Muscle of back (tissue), 11 donors: Measurements from ENCODE around the gene CST7. TPM values are rescaled to one million over a fixed set of nuclear protein-coding genes. Genes with fewer than 3 reads are reported as not detected.
"Not testable (repeated sequence)": the region's sequence is repeated elsewhere in the genome, so short reads cannot be mapped to it uniquely, and the experiment has no call there.

Source experiments
- DNase-seq, 3 donors: peaks; one replicate each; pipeline versions ENCODE4 v3.0.0 to v3.0.0-alpha.2; 2013
- polyA plus RNA-seq, 10 donors: library from polyadenylated mRNA; unstranded; fragments of 120-200 nt; gene quantifications; one replicate each; pipeline ENCODE4 v1.2.1, GENCODE V29; 2013; ENCODE audit not compliant: insufficient read length in 10 of 10

The CST7 gene
- polyA plus RNA-seq, 10 donors = 0.28 to 2.1 (median 0.50) TPM; not detected in 1

DNA sequence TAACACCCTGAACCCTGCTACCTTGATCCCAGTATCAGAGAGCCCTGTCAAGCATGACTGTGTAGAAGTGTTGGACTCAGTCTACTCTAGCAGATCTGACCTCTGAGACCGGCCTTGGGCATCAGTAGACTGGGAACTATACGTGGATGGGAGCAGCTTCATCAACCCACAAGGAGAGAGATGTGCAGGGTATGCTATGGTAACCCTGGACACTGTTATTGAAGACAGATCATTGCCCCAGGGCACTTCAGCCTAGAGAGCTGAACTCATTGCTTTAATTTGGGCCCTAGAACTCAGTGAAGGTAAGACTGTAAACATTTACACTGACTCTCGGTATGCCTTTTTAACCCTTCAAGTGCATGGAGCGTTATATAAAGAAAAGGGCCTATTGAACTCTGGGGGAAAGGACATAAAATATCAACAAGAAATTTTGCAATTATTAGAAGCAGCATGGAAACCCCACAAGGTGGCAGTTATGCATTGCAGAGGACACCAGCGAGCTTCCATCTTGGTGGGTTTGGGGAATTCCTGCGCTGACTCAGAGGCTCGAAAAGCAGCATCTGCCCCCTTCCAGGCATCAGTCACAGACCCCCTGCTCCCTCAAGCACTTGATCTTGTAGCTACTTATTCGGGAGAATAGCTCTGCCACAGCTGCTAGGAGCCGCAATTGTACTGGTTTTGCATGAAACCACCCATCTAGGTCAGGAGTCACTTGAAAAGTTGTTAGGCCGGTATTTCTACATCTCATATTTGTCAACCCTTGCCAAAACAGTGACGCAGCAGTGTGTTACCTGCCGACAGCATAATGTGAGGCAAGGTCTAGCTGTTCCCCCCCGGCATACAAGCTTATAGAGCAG, 19.0 kb upstream of the CST7 start:
- not testable (repeated sequence) for DNase-seq

DNA sequence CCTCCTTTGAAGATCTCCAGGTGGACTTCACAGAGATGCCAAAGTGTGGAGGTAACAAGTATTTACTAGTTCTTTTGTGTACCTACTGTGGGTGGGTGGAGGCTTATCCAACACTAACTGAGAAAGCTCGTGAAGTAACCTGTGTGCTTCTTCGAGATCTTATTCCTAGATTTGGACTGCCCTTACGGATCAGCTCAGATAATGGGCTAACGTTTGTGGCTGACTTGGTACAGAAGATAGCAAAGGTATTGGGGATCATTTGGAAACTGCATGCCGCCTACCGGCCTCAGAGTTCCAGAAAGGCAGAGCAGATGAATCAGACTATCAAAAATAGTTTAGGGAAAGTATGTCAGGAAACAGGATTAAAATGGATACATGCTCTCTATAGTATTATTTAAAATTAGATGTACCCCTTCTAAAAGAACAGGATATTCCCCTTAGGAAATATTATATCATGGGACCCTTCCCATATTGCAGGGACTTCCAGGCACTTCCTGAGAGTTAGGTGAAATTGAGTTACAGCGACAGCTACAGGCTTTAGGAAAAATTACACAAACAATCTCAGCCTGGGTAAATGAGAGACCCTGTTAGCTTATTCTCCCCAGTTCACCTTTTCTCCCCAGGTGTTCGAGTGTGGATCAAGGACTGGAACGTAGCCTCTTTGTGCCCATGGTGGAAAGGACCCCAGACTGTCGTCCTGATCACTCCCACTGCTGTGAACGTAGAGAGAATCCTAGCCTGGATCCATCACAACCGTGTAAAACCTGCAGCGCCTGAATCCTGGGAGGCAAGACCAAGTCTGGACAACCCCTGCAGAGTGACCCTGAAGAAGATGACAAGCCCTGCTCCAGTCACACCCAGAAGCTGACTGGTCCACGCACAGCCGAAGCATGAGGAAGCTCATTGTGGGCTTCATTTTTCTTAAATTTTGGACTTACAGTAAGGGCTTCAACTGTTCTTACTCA, 18.1 kb upstream of the CST7 start:
- not testable (repeated sequence) for DNase-seq

DNA sequence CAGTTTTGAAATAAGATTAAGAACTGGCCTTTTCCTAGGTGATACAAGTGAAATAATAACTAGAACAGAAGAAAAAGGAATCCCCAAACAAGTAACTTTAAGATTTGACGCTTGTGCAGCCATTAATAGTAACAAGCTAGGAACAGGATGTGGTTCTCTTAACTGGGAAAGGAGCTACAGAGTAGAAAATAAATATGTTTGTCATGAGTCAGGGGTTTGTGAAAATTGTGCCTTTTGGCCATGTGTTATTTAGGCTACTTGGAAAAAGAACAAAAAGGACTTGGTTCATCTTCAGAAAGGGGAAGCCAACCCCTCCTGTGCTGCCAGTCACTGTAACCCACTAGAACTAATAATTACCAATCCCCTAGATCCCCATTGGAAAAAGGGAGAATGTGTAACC, 17.2 kb upstream of the CST7 start:
- DNase-seq = not testable (repeated sequence)

DNA sequence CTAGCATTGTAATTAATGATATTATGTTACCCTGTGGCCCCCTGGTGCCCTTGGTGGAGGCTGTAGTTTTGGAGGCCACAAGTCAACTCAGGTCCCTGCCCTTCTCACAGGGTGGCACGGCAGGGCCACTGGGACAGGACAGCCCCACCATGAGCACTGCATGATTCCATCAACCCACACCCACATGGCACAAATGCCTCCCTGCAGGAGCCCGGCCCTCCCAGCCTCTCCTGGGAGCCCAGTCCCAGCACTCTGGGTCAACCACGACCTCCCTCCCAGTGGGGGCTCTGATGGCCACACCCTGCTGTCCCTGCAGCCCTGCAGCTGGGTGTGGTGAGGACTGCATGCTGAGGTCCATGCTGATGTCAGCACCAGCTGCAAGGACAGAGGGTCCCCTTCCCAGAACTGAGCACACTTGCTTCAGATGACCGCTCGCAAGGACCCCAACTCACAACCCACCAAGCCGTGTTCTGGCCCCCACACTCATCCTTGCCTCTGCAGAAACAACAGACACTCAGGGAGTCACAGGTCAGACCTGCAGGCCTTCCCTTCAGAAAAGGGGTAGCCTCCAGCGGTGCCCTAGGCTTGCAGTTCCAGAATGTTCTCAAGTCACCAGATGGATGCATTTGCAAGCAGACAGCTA, 15.7 kb upstream of the CST7 start:
- no peak for DNase-seq

DNA sequence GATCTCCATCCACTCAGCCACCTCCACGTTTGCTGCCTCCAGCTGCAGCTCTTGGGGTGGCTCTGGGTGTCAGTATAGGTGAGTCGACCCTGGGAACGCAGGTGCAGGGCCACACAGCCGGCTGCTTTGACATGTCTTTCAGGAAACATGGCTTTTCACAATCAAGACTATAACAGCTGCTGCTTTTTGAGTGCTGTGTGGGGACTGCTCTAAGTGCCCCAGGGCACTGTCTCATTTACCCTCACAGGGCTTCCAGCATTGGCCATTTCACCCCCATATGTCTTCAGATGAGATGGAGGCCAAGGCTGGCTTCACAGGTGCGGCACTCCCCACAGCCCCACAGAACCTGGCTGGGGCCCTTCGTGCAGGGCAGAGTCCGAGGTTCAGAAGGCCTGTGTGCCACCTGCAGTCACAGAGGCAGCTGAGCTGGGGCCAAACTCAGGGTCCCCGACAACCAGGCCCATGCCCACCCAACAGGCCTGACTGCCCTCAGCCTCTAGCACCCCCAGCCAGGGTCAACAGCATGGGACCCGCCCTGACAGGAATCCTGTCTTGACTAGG, 14.9 kb upstream of the CST7 start:
- no peak for DNase-seq

DNA sequence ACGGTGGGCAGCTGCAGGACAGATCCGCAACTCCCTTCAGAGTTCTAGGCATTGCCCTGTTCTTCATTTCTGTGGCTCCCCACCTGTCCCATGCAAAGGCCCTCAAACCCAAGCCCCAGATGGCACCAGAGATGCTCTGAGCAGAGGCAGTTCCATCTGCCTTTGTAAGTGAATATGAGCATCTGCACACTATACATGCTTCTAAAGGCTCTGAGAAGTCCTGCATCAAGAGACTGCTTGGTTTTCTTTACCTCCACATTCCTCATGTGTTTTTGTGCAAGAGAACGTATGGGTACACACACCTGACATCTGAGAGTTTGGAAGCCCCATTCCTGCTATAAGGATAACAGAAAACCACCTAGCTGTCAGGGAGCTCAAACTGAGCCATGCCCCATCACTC, 14.4 kb upstream of the CST7 start:
- DNase-seq = no peak

DNA sequence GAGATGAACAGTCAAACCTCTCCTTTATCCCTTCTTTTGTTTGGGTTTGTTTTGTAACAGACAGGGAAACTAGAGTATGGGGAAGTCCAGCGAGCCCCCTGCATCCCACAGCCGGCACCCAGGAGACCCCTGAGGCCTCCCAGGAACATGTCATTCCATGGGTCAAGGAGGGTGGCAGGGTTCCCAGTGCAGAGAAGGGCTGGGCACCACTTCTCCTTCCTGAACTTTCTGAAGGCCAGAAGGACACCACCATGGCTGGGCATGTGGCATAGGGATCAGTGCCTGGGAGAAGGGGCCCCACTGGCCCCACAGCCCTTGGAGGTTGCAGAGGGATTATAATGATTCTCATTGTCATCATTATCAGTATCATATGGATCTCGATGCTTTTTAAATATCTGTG, 13.9 kb upstream of the CST7 start:
- DNase-seq = no peak

DNA sequence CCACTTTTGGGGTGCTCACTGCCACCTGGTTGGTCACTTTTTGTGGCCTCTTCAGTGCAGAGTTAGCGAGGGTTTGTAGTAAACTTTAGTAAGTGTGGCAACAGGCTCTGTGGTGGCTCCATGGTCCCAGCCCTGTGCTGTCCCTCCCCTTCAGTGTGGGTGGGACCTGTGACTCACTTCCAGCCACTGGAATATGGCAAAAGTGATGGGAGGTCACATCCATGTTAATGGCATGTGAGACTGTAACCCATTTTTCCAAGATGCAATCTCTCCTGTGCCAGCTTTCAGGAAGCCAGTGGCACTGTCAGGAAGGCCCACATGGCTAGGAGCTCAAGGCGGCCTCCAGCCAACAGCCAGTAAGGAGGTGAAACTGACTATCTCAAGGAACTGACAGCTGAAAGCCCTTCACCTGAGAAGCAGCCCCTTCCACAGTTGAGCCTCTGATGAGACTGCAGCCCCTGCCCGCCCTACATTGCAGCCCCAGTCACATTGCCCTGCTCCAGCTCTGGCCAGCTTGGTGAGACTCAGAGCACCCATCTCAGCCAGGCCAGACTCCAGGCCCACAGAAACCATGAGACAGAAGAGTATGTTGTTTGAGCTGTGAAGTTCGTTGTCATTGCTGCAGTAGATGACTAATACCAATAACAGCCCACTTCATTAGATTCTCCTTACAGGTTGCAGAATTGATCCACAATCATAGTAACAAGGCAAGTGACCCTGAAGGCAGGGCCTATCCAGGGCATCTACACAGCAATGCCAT, 13.1 kb upstream of the CST7 start:
- no peak for DNase-seq

DNA sequence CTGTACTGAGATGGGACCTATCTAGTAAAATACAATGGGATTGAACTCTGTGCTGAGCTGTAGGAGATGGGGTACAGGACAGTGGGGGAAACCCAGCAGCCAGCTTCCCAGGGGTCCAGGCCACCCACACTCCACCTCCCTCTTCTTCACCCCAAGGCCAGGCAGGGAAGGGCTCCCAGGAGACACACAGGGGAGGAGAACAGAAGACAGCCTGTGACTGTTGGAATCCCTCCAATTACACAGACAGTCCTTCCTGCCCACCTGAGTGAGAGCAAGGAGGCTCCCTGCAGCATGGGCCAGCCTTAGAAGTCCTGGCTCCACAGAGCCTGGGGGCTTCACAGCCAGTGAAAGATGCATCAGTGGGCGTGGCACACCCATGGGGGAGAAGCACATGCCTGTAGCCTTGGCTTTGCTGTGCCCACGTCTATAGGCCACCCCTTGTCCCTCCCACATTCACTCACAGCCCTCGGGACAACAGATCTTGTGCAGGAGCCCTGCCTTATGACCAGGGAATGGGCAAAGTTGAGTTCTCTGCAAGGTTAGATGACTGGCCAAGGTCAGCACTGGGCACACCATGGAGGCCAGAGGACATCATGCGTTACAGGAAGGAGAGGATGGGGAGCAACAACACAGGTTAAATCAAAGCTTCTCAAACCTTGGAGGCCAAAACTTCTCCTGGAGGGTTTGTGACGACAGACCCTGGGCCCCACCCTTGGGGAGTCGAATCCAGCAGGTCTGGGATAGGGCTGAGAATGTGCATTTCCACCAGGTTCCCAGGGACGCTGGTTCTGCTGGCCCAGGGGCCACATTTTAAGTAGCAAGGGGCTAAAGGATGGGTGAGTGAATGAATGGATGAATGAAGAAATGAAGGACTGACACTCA, 12.3 kb upstream of the CST7 start:
- no peak for DNase-seq

DNA sequence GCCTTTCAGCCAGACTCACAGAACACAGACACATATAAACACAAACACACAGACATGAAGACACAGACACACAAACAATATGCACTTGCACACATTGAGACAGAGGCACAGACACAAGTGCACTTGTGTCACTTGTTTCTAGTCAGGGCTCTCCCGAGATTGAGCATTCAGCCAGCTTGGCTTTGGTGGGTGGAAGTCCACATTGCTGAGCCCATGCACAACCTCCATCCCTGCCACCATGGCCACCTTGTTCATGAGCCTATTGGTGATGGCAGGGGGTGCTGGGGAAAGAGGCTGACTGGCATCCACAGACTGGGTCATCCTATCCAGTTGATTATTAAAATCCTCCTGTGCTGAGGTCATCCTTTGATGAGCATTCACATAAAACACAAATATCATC, 11.5 kb upstream of the CST7 start:
- DNase-seq = no peak

DNA sequence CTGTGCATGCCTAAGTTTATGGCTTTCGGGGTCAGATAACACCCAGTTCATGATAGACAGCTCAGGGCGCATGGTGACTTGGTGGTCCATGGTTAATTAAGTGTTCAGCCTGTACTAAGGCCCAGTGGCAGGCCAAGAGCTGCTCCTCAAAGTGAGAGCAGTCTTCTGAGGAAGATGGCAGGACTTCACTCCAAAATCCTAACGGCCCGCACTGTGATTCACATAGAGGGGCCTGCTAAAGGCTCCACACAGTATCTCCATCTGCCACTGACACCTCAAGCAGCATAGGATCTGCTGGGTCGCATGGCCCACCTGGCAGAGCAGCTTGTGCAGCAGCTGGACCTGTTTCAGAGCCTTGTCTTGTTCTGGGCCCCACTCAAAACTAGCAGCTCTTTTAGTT, 10.6 kb upstream of the CST7 start:
- no peak for DNase-seq

DNA sequence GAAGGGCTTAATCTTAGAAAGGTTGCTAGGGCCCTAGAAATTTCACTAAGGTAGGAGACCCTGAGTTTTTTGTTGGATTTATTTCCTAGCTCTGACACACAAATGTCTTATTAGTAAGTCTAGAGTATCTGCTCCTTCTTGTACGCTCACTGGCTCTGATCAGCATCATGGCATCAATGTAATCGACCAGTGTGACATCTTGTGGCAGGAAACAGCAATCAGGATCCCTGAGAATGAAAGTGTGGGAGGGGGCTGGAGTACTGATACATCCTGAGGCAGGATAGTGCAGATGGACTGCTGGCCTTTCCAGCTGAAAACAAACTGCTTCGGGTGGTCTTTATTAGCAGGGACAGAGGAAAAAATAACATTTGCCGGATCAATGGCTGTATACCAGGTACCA, 10.0 kb upstream of the CST7 start:
- no peak for DNase-seq

DNA sequence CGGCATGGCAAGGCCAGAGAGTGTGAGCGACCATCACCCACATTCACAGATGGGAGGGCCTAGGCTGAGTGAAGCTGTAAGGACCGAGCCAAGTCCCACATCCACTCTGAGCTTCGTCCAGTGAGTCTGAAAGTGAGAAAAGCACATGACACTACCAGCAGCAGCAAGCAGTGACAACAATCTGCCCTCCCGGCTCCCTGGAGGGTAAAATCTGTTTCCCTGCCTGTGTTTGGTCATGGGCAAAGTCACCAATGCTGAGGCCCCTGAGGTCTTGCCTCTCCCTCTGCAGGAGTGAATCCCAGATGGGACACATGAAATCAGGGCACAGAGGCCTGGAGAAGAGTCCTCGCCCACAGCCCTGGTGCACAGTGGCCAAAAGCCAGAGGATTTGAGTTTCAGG, 6.4 kb upstream of the CST7 start:
- DNase-seq = no peak

DNA sequence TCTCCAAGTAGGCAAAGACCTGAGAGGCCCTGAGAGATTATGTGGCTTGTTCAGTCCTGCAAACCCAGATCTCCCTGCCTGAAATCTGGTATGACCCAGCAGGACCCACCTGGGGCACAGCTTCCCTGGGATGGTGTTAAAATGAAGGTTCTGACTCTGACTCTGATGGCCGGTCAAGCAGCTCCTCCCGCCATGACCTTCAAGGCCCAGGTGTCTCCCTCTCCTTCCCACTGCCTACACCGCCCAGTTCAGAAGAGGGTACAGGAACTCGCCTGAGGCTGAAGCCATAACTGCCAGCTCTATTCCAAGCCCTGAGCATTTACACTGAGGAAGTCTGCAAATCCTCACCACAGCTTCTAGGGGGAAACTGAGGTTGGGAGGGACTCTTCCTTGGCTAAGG, 5.9 kb upstream of the CST7 start:
- DNase-seq = no peak

DNA sequence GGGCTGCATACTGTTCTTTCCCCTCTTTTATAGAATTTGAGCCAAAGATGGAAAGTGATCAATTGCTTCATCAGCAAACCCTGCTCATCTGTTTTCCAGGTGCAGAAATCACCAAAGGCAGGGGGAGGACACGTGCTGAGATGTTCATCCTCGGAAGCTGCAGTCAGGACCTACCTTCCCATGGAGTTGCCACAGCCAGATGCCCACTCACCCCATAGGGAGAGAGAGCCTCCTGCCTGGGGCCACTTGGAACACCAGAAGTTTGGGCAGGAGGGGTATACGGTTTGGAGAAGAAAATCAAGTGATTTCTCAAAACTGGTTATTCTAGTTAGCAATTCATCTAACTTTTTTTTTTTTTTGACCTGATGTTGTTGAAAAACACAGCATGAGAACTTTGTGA, 5.3 kb upstream of the CST7 start:
- DNase-seq = no peak

DNA sequence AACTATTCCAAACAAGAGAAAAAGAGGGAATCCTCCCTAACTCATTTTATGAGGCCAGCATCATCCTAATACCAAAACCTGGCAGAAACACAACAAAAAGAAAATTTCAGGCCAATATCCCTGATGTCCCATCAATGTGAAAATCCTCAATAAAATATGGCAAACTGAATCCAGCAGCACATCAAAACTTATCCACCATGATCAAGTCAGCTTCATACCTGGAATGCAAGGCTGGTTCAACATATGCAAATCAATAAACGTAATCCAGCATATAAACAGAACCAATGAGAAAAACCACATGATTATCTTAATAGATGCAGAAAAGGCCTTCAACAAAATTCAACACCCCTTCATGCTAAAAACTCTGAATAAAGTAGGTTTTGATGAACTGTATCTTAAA, 2.7 kb upstream of the CST7 start:
- not testable (repeated sequence) for DNase-seq

DNA sequence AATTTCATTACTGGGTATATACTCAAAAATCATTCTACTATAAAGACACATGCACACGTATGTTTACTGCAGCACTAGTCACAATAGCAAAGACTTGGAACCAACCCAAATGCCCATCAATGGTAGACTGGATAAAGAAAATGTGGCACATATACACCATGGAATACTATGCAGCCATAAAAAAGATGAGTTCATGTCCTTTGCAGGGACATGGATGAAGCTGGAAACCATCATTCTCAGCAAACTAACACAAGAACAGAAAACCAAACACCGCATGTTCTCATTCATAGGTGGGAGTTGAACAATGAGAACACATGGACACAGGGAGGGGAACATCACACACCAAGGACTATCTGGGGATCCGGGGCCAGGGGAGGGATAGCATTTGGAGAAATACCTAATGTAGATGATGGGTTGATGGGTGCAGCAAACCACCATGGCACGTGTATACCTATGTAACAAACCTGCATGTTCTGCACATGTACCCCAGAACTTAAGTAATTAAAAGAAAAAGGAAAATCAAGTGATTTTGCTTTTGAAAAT, 602 bp upstream of the CST7 start:
- DNase-seq = not testable (repeated sequence)

DNA sequence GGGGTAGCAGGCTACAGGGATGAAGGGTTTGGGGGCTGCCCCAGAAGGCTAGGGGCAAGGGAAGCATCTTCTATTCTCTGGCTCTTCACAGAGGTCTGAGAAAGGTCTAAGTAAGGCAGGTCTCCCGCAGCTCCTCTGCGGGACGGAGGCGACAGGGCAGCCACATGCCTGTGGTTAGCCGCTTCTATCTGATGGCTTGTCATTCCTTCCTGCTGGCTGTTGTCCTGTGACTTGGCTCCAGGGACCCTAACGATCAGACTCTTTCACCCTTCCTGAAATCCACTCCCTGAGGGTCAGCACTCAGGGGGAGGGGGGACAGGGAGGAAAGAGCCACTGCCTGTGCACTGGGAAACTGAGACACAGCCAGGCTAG, 673 bp downstream of the CST7 start:
- no peak for DNase-seq

DNA sequence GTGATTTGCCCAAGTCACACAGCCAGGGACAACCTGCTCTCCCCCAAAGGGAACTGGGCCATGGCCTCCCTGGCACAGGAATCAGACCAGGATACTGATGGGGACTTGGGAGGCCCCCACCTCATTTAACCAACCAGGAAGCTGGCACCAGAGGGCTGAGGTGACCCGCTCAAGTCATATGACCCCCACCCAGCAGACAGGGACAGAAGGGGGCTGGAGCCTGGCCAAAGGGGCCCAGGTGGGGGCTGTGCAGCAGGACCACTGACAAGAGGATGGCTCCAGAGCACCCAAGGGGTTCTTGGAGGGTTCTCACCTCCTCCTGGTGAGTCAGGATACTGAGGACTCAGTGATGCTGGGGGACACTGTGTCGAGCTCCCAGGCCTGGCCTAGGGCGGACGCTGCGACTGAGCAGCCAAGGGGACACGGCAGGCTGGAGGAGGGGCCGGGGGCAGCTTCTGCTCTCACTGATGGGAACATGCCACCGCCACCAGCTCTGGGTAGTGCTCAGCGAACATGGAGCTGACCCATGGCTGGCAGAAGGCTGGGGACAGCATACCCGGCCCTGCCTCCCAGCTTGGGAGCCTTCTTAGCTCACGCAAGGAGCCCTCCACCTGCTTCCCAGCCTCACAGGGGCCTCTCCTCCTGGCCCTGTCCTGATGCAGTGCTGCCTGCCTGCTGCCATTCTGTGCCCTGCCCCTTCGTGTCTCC, 1.2 kb downstream of the CST7 start:
- no peak for DNase-seq
